Activated B cell treated with CpG ODN at 0.5 μM for 24 hours (primary cell): Measurements from ENCODE around the gene CCNT1. TPM values are rescaled to one million over a fixed set of nuclear protein-coding genes. Genes with fewer than 3 reads are reported as not detected.

Experiments used
- ATAC-seq: fragments of 200-7000 bp; cut with Tn5 transposase; one replicate; pipeline ENCODE4 v1.10.0; 2021; ENCODE audit warnings: low read depth, mild to moderate bottlenecking, moderate library complexity
- CTCF ChIA-PET: fragments of 350-600 bp; sonication (Branson Sonifier 250); formaldehyde crosslinking; loops from one replicate; lab custom pipeline; 2021; ENCODE audit warnings: antibody characterized with exemption; lab: Charles Lee
- POLR2A ChIA-PET: fragments of 350-600 bp; sonication (Branson Sonifier 250); formaldehyde crosslinking; loops from one replicate; lab custom pipeline; 2021; ENCODE audit warnings: antibody characterized with exemption; lab: Charles Lee
- DNase-seq: peaks from one replicate; pipeline ENCODE4 v3.0.0; 2022
- H3K27ac Mint-ChIP-seq: one replicate; pipeline ENCODE4 v1.8.0; 2020; ENCODE audit warnings: mixed read lengths
- H3K27me3 Mint-ChIP-seq: one replicate; pipeline ENCODE4 v1.8.0; 2021; ENCODE audit warnings: mixed read lengths
- H3K36me3 Mint-ChIP-seq: one replicate; pipeline ENCODE4 v1.8.0; 2021; ENCODE audit warnings: low read depth, mixed read lengths
- H3K4me1 Mint-ChIP-seq: one replicate; pipeline ENCODE4 v1.8.0; 2021; ENCODE audit warnings: mixed read lengths
- H3K4me3 Mint-ChIP-seq: one replicate; pipeline ENCODE4 v1.8.0; 2020; ENCODE audit warnings: mild to moderate bottlenecking, mixed read lengths
- H3K9me3 Mint-ChIP-seq: one replicate; pipeline ENCODE4 v1.8.0; 2020; ENCODE audit warnings: mixed read lengths
- intact Hi-C: fragments of 100-400 bp; cut with micrococcal nuclease; formaldehyde crosslinking; loops from one replicate; pipeline ENCODE4 v1.15.1; 2024
- total RNA-seq: library from RNA; stranded (reverse); gene quantifications from 2 replicates; pipeline ENCODE4 v1.2.3, GENCODE V29; 2022
- TF ChIP-seq, protein P1 (sequence below): fragments of 200-600 bp; IDR thresholded peaks from one replicate; pipeline ENCODE4 v1.8.0; 2022; ENCODE audit warnings: antibody characterized with exemption, mild to moderate bottlenecking

The CCNT1 gene
- total RNA-seq, 1 donor from 2014 or later: 48.9 TPM

DNA sequence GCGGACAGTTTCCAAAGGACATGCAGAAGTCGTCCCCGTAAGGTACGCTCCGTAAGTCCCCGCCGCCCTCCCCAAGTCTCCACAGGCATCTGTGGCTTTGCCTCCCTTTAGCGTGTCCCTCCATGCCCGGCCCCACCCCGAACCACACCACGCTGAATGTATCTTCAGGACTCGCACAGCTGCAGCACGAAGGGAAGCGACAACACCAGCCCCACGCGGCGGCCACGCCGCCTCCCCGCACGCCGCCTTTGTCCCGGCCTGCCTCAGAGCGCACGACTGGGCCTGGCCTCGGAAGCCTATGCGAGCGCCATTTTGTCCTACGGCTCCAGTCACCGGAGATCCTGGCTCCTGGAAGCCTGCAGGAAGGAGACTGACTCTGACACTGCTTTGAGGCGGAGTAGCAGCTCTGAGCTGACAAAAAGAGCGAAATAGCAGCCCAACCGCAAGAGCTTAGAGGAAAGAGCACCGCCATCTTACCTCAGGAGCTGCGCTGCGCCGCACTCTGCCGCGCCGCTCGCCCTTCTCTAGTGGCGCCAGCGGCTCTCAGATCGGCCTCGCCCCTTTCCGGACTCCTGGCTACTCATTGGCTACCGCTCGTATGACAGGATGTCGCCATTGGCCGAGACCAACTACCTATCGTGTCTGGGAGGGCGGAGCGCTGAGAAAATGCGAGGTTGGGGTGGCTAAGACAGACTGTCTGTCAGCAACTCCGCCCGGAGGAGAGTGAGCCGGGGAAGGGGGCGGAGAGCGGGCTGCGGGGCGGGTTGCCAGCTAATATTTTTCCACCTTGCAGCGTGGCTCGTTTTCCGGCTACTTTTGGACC is 34.6 kb downstream of the CCNT1 start, which contains the start of gene KANSL2:
KANSL2 (minus strand) TSS at position 529 of the 823 bp plus-strand sequence. CDS start 606 bp downstream, outside the sequence.
- peak; percentile 84 for DNase-seq
- Mint-ChIP-seq H3K4me3 (peak within 1 kb of the TSS; percentile 97), H3K4me1 (peaks cover 51% of the 10 kb centered on the region), H3K9me3 (no peaks in the 10 kb centered on the region), H3K27me3 (no peaks in the 10 kb centered on the region), H3K27ac (peak within 1 kb of the TSS; percentile 95), H3K36me3 (peaks cover 43% of the 10 kb centered on the region)
- POLR2A ChIA-PET: interaction anchor here (0.6 to 2.1 kb wide), 12 partner anchors 9 to 1060 kb away, joined by 3 to 19 read pairs (median 3); partner anchors contain the start of genes ASB8, CCNT1, SENP1 and TMBIM6
- CTCF ChIA-PET: no interaction called here
- intact Hi-C loops: loop anchor here (1.0 kb wide), 1 partner anchor 34 kb away; the partner anchor contains the start of gene CCNT1
- ATAC-seq: peak; percentile 98
- TF ChIP-seq, protein P1, sequence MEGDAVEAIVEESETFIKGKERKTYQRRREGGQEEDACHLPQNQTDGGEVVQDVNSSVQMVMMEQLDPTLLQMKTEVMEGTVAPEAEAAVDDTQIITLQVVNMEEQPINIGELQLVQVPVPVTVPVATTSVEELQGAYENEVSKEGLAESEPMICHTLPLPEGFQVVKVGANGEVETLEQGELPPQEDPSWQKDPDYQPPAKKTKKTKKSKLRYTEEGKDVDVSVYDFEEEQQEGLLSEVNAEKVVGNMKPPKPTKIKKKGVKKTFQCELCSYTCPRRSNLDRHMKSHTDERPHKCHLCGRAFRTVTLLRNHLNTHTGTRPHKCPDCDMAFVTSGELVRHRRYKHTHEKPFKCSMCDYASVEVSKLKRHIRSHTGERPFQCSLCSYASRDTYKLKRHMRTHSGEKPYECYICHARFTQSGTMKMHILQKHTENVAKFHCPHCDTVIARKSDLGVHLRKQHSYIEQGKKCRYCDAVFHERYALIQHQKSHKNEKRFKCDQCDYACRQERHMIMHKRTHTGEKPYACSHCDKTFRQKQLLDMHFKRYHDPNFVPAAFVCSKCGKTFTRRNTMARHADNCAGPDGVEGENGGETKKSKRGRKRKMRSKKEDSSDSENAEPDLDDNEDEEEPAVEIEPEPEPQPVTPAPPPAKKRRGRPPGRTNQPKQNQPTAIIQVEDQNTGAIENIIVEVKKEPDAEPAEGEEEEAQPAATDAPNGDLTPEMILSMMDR: no peak

DNA sequence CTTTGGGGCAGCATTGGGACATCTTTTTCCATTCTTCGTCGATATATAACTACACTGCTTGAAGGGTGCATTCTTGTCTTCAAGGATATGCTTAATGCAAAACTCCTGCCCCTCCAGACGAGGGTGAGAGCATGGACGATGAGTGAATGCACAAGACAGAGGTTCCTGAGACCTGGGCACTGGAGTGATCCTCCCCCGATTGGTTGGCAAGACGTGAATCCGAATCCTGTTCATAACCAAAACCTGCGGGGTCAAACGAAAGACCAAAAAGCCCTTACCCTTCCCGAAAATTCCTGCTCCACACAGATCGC is 35.2 kb downstream of the CCNT1 start:
- Mint-ChIP-seq H3K27ac (peak overlapping the region; percentile 95), H3K27me3 (no peaks in the 10 kb centered on the region), H3K4me1 (peaks cover 51% of the 10 kb centered on the region), H3K36me3 (peaks cover 48% of the 10 kb centered on the region), H3K4me3 (peak overlapping the region; percentile 97), H3K9me3 (no peaks in the 10 kb centered on the region)
- no peak for DNase-seq
- POLR2A ChIA-PET: interaction anchor here (1.0 to 2.1 kb wide), 8 partner anchors 9 to 585 kb away, joined by 3 to 19 read pairs (median 4); partner anchors contain the start of genes CCNT1 and SENP1
- TF ChIP-seq, protein P1: no peak
- ATAC-seq: no peak
- intact Hi-C loops: no loop called here
- CTCF ChIA-PET: no interaction called here

DNA sequence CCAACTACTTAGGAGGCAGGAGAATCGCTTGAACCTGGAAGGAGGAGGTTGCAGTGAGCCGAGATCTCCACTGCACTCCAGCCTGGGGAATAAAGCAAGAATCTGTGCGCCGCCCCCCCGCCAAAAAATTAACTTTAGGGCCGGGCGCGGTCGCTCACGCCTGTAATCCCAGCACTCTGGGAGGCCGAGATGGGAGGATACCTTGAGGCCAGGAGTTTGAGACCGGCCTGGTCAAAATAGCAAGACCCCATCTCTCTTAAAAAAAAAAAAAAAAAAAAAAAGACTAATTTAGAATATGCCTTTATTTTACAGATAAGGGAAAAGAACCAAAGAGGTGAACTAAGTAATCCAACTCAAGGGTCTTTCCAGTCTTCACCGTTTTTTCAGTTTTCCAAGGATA is 35.6 kb downstream of the CCNT1 start:
- Mint-ChIP-seq H3K4me1 (peaks cover 51% of the 10 kb centered on the region), H3K9me3 (no peaks in the 10 kb centered on the region), H3K36me3 (peaks cover 52% of the 10 kb centered on the region), H3K4me3 (peak overlapping the region; percentile 97), H3K27ac (peak overlapping the region; percentile 95), H3K27me3 (no peaks in the 10 kb centered on the region)
- no peak for ATAC-seq
- intact Hi-C loops: no loop called here
- DNase-seq: no peak
- TF ChIP-seq, protein P1: no peak
- CTCF ChIA-PET: no interaction called here
- POLR2A ChIA-PET: interaction anchor here (2.1 kb wide), 1 partner anchor 36 kb away, joined by 19 read pairs; the partner anchor contains the start of gene CCNT1

DNA sequence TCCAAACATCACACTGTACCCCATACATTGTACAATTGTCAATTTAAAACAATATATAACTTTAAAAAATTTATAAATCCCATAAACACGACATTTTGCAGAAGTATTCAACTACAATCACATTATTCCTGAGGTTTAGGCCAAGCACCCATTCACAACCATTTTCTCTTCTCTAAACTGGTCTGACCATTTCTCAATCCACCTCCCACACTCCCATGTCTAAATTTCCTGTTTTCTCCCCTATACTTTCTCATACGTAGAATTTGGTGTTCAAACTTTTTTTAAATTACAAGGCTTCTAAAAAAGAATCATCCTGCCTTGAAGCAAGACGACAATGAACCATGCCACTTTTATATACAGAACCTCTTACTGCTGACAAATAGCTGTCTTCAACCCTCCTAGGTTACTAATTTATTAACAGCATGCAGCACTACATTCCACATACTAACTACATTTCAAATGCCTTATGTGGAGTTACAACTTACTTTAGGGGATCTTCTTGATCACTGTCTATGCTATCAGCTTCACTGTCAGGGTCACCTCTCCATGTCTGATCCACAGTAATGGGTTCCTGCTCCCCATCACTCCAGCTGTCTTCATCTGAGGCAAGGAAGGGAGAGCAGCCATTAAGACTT is 37.8 kb downstream of the CCNT1 start:
- Mint-ChIP-seq H3K4me1 (peaks cover 52% of the 10 kb centered on the region), H3K27me3 (no peaks in the 10 kb centered on the region), H3K36me3 (peaks cover 60% of the 10 kb centered on the region), H3K4me3 (peak overlapping the region; percentile 24), H3K27ac (no peak overlapping the region), H3K9me3 (no peaks in the 10 kb centered on the region)
- ChIA-PET CTCF (no interaction called here), POLR2A (no interaction called here)
- intact Hi-C loops: no loop called here
- TF ChIP-seq, protein P1: no peak
- DNase-seq (no peak), ATAC-seq (no peak)
